Esophagus muscularis mucosa (tissue), 3 donors: Measurements from ENCODE around the gene ANXA9.

ENCODE experiments used
- POLR2A ChIP-seq: fragments of 450-650 bp; IDR thresholded peaks from one replicate; pipeline ENCODE4 v1.6.1; 2017; ENCODE audit warnings: antibody characterized with exemption, moderate library complexity, mild to moderate bottlenecking, low read depth
- POLR2AphosphoS5 ChIP-seq, 2 donors: sonication (generic); formaldehyde crosslinking; IDR thresholded peaks; one replicate each; pipeline ENCODE4 v1.6.1; 2017; ENCODE audit warnings: antibody characterized with exemption in 2 of 2
- TF ChIP-seq, protein P1 (sequence below), 3 experiments: fragments of 200-600 bp in 2 of 3; fragments of 450-650 bp in 1 of 3; sonication (generic) in 2 of 3; IDR thresholded peaks; one replicate each; pipeline ENCODE4 v1.5.1; 2017 to 2019; ENCODE audit warnings: antibody characterized with exemption in 3 of 3, mild to moderate bottlenecking in 2 of 3, moderate library complexity in 1 of 3

DNA sequence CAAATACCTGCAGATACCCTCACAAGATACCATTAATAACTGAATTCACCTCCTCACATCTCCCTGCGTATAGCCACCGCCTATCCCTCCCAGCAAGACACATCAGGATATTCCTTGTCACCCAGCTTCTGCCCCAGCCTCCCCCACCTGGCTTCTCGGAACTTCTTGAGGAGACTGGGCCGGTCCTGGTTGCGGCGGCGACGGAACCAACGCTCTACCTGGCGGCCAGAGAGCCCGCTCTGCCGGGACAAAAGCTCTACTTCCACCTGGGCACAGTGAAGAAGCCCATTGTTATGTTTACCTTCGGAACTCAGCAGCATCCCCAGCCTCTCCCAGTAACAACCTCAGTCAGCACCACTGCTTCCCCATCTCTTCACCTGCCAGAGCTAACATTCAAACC is 14.2 kb upstream of the ANXA9 start:
- TF ChIP-seq POLR2AphosphoS5 (IDR thresholded peaks at IDR 0.05), result no peak
- no peak for TF ChIP-seq POLR2A
- TF ChIP-seq, protein P1, sequence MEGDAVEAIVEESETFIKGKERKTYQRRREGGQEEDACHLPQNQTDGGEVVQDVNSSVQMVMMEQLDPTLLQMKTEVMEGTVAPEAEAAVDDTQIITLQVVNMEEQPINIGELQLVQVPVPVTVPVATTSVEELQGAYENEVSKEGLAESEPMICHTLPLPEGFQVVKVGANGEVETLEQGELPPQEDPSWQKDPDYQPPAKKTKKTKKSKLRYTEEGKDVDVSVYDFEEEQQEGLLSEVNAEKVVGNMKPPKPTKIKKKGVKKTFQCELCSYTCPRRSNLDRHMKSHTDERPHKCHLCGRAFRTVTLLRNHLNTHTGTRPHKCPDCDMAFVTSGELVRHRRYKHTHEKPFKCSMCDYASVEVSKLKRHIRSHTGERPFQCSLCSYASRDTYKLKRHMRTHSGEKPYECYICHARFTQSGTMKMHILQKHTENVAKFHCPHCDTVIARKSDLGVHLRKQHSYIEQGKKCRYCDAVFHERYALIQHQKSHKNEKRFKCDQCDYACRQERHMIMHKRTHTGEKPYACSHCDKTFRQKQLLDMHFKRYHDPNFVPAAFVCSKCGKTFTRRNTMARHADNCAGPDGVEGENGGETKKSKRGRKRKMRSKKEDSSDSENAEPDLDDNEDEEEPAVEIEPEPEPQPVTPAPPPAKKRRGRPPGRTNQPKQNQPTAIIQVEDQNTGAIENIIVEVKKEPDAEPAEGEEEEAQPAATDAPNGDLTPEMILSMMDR (IDR thresholded peaks at IDR 0.05), result no peak
